CD1c-positive myeloid dendritic cell (primary cell): ENCODE data around the gene DYNLRB1.

ENCODE experiments used
- DNase-seq: peaks from one replicate; pipeline ENCODE4 v3.0.0-alpha.2; 2016; ENCODE audit errors: extremely low spot score

The DYNLRB1 gene

GRCh38 chr20:34558320-34559218, 42.3 kb downstream of the DYNLRB1 start, which contains the start of gene MAP1LC3A:
MAP1LC3A (plus strand) TSS chr20:34558718; CDS start chr20:34558869, 151 bp downstream.
- peak; percentile 96 for DNase-seq

DNA sequence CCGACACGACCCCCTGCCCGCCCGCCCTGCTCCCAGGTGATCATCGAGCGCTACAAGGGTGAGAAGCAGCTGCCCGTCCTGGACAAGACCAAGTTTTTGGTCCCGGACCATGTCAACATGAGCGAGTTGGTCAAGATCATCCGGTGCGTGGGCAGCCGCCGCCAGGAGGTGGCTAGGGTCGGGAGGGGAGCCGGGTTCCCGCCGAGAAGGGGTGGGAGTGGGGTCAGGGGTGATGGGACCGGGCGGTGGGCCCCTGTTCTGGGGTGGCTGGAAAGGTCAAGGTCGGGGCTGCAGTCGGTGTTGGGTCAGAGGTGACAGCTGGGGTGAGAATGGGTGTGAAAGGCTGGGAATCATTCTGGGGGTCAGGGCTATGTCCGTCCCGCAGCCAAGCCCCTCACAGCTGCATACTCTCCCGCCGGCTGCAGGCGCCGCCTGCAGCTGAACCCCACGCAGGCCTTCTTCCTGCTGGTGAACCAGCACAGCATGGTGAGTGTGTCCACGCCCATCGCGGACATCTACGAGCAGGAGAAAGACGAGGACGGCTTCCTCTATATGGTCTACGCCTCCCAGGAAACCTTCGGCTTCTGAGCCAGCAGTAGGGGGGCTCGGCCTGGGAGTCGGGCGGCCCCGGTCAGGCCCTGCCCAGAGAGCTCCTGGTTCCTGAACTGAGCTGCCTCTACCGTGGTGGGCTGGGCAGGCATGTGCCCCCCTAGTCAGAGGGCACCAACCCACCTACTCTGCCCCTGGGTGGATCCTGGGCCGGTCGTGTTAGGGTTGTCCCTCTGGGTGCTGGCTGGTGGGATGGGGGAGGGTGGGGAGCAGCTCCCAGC, 43.3 kb downstream of the DYNLRB1 start:
- no peak for DNase-seq

DNA sequence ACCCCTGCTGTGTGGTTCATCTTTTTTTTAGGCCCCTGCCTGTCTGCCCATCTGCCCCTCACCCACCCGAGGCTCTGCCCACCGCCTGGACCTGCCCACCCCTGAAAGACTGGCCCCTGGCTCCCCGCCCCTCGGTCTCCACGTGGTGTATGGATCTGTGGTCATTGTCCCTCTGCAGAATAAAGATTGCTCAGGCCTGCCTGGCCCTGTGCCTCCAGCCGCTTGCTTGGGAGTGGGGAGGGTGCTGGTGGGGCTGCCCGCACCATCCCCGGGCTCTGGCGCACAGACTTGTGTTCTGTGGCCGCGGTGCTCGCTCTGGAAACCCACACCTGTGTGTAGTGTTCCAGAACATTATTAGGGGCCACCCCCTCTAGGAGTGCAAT, 43.9 kb downstream of the DYNLRB1 start:
- DNase-seq = no peak

GRCh38 chr20:34560614-34561013, 44.4 kb downstream of the DYNLRB1 start:
- DNase-seq = no peak

DNA sequence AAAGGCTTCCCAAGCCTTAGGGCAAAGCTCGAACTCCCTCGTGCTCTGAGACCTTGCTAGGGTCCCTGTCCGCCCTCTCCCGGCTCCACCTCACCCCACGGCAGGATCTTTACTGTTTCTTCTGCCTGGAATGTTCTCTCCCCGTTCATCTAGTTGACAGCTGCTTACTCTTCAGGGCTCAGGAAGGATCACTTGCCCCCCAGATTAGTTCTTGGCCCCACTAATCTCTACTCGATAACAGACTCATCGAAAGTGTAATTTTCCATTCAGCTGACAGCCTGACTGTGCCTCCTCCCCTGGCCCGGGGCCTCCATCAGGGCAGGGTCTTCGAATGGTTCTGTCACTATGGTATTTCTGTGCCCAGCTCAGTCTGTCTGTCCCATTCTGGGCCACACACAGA, 45.4 kb downstream of the DYNLRB1 start:
- no peak for DNase-seq

- no peak for DNase-seq
Measured at GRCh38 chr20:34562641-34563040, 46.4 kb downstream of the DYNLRB1 start.

DNA sequence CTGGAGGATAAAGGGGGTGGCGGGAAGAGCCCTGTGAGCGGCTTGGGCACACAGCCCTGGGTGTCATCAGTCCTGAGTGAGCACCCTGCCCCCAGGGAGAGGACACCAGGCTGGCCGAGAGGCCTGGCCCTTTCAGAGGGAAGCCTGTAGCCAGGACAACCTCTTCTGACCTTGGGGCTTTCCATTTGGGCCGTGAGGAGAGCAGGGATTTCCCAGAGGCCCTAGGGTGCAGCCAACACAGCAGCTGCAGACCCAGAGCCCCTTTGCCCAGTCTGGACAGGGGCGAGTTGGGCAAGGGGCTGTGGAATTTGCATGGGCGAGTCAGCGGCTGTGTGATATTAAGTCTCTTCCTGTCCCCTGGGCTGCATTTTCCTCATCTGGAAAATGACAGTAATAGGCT, 48.6 kb downstream of the DYNLRB1 start:
- no peak for DNase-seq

- no peak for DNase-seq
Measured at GRCh38 chr20:34566978-34567891, 51.0 kb downstream of the DYNLRB1 start.

DNA sequence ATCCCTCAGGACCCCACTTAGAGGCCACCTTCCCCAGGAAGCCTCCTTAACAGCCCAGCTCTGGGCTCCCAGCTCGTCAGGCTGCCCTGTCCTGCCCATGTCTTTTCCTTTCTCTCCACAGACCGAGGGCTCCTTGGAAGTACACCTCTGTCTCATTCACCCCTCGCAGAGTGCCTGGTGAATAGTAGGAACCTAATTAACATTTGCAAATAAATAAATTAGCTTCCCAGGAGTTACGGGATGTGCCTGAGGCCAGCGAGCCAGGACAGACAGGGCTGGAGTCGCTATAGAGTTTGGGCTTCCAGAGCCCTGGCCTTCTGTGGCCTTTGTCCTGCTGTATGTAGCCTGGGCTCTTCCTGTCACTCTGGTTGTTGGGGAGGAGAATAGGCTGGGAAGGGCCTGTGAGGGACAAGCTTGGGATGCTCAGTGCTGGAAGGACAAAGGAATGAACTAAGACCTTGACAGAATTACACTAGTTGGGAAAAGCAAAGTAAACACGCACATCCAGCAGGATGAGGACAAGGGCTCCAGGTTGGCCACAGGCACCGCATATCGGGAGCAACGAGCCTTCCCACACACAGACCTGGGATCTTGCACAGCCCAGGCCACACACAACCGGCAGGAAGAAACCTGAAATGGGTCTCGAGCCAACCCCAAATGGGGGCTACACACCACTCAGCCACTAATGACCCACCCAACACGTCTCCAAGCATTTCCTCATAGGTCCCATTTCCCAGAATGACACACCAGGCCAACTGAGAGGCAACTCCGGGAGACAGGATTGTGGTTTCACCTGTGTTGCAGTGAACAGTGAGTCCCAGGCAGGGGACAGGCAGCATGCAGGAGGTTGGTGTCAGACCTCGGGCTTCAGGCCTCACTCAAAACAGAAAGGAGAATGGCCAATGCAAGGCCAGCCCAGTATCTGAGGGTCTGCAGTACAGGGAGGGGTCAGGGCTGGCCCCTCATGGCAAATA, 52.0 kb downstream of the DYNLRB1 start:
- no peak for DNase-seq

- DNase-seq = no peak
Measured at GRCh38 chr20:34569598-34569997, 53.4 kb downstream of the DYNLRB1 start.

DNA sequence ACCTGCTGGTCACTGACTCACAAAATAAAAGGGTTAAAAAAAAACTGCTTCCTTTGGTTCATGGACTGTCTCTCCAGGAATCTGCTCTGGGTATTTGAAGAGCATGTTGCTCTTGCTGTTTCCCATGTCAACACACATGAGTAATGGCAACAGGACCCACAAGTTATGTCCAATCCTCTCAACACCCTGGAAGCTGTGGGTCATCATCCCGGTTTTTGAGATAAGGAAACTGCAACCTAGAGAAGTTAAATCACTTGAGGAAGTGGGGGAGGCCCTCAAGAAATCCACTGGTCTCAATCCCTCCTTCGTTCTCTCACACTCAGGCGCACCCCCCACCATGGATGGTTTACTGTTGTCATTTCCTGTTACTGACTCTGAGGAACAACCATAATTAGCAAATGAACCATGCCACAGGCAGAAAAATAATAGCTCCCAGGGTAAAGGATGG, 54.7 kb downstream of the DYNLRB1 start:
- peak; percentile 9 for DNase-seq

DNA sequence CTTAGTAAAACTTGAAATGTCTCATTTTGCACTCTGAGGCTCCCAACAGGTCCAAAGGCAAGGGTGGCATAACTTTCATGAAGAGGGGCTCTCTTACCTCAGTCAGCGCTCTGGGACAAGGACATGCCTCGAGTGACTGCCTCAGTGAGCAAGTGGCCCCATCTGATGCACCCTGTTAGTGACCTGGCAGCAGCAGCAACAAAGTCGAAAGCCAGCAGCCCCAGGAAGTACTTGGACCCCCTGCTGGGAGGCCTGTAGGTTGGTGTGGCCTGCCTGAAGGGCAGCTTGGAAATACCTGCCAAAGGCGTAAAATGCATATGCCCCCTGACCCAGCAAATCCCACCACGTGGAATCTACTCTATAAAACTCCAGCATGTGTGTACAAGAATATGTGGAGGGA, 55.5 kb downstream of the DYNLRB1 start:
- no peak for DNase-seq

- DNase-seq = no peak
Measured at GRCh38 chr20:34573541-34574300, 57.5 kb downstream of the DYNLRB1 start.

DNA sequence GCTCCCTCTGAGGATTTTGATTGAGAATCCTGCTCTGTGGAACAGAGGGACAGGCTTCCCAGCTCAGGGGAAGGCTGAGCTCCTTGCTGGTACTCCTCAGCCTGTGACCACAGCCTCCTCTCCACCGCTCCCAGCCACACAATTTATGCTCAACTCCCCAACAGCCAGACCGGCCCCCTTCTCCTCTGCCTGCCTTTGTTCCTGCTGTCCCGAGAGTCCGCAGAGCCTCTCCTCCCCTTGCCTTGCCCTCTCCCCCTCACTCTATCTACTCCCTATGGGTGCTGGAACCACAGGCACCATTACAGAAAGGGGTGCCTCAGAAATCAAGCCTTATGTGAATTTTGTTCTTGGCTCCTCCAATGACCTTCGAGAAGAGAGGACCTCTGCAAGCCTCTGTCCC, 58.2 kb downstream of the DYNLRB1 start:
- DNase-seq = no peak

DNA sequence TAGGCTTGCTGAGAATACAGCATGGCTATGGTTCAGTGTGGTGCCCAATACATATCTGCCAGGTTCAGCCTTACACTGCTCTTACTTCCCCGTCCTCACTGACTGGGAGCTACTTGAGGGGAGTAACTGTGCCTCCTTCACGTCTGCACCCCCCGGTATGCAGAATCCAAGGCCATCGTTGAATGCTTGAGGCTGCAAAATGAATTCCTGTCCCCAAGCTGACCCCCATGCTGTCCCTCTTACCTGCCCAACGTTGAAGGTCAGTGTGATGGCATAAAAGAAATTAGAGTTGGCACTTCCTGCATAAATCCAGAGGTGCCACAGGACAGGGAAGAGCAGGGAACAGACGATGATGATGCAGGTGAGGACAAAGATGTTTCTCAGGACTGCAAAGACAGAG, 58.6 kb downstream of the DYNLRB1 start:
- DNase-seq = no peak

GRCh38 chr20:34575271-34575670, 59.0 kb downstream of the DYNLRB1 start:
- DNase-seq = no peak

DNA sequence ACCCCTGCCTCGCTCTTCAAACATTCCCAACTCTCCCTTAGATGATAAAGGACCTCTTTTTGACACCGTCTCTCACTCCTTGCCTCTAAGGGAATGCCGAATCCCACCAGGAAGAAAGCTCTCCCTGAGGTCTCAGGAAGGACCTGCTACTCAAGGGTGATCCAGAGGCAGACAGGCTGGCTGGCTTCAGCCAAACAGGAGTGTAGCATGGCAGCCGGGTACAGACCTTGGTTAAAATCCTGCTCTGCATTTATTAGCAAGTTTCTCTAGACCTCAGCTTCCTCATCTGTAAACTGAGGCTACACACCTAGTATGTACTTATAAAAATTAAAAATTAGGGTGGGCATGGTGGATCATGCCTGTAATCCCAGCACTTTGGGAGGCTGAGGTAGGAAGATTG, 59.5 kb downstream of the DYNLRB1 start:
- DNase-seq = no peak

- no peak for DNase-seq
Measured at GRCh38 chr20:34577061-34577460, 60.8 kb downstream of the DYNLRB1 start.

GRCh38 chr20:34578025-34578424, 61.8 kb downstream of the DYNLRB1 start:
- peak; percentile 6 for DNase-seq

GRCh38 chr20:34578521-34578920, 62.3 kb downstream of the DYNLRB1 start:
- DNase-seq = no peak
